Measurements from ENCODE around the gene PDPN.

PDPN gene

GRCh38 chr1:13651279-13651678 is 67.6 kb downstream of the PDPN start:
- in situ Hi-C loops (cut with MboI; ENCODE audit: low pct_unique_long_range_greater_than_20kb, low sequenced_read_pairs, unreplicated experiment), result no loop called here
- no peak for TF ChIP-seq CTCF (IDR thresholded peaks at IDR 0.05; ENCODE audit: extremely low read depth, insufficient read depth, missing control alignments)
- DNase-seq (ENCODE audit: low spot score), result no peak

- in situ Hi-C loops (cut with MboI; ENCODE audit: low pct_unique_long_range_greater_than_20kb, low sequenced_read_pairs, unreplicated experiment), result no loop called here
- DNase-seq (ENCODE audit: low spot score), result no peak
- no peak for TF ChIP-seq CTCF (IDR thresholded peaks at IDR 0.05; ENCODE audit: extremely low read depth, insufficient read depth, missing control alignments)
Measured at GRCh38 chr1:13652238-13652637, 68.6 kb downstream of the PDPN start.

- in situ Hi-C loops (cut with MboI; ENCODE audit: low pct_unique_long_range_greater_than_20kb, low sequenced_read_pairs, unreplicated experiment), result loop anchor here (10.0 kb wide), 1 partner anchor 143 kb away; no protein-coding TSS in a partner anchor
- DNase-seq (ENCODE audit: low spot score), result no peak
- no peak for TF ChIP-seq CTCF (IDR thresholded peaks at IDR 0.05; ENCODE audit: extremely low read depth, insufficient read depth, missing control alignments)
Measured at GRCh38 chr1:13661539-13661938, 77.9 kb downstream of the PDPN start.

GRCh38 chr1:13662493-13662892 is 78.9 kb downstream of the PDPN start:
- TF ChIP-seq CTCF (IDR thresholded peaks at IDR 0.05; ENCODE audit: extremely low read depth, insufficient read depth, missing control alignments), result no peak
- in situ Hi-C loops (cut with MboI; ENCODE audit: low pct_unique_long_range_greater_than_20kb, low sequenced_read_pairs, unreplicated experiment), result loop anchor here (10.0 kb wide), 1 partner anchor 142 kb away; no protein-coding TSS in a partner anchor
- DNase-seq (ENCODE audit: low spot score), result no peak

GRCh38 chr1:13663969-13664368 is 80.3 kb downstream of the PDPN start:
- DNase-seq (ENCODE audit: low spot score), result no peak
- TF ChIP-seq CTCF (IDR thresholded peaks at IDR 0.05; ENCODE audit: extremely low read depth, insufficient read depth, missing control alignments), result no peak
- in situ Hi-C loops (cut with MboI; ENCODE audit: low pct_unique_long_range_greater_than_20kb, low sequenced_read_pairs, unreplicated experiment), result loop anchor here (10.0 kb wide), 1 partner anchor 141 kb away; no protein-coding TSS in a partner anchor

GRCh38 chr1:13664451-13664850 is 80.8 kb downstream of the PDPN start:
- in situ Hi-C loops (cut with MboI; ENCODE audit: low pct_unique_long_range_greater_than_20kb, low sequenced_read_pairs, unreplicated experiment), result loop anchor here (10.0 kb wide), 1 partner anchor 140 kb away; no protein-coding TSS in a partner anchor
- no peak for TF ChIP-seq CTCF (IDR thresholded peaks at IDR 0.05; ENCODE audit: extremely low read depth, insufficient read depth, missing control alignments)
- DNase-seq (ENCODE audit: low spot score), result no peak

GRCh38 chr1:13666317-13666716 is 82.7 kb downstream of the PDPN start:
- in situ Hi-C loops (cut with MboI; ENCODE audit: low pct_unique_long_range_greater_than_20kb, low sequenced_read_pairs, unreplicated experiment), result loop anchor here (10.0 kb wide), 1 partner anchor 138 kb away; no protein-coding TSS in a partner anchor
- TF ChIP-seq CTCF (IDR thresholded peaks at IDR 0.05; ENCODE audit: extremely low read depth, insufficient read depth, missing control alignments), result no peak
- no peak for DNase-seq (ENCODE audit: low spot score)

Measured in GM13977 (cell line).